Erythroblast (primary cell): ENCODE measurements around the gene DYRK1B.

Experiments
- GATA1 ChIP-seq: IDR thresholded peaks from 2 replicates; pipeline ENCODE4 v1.6.1; 2011; ENCODE audit warnings: low read depth, mild to moderate bottlenecking, control low read depth, low read length, moderate library complexity
- POLR2A ChIP-seq: IDR thresholded peaks from 2 replicates; pipeline ENCODE4 v1.6.1; 2011; ENCODE audit warnings: mild to moderate bottlenecking, low read length

- TF ChIP-seq POLR2A = no peak
- TF ChIP-seq GATA1 = no peak
Measured at GRCh38 chr19:39827216-39827615, 6.7 kb downstream of the DYRK1B start.
